Measurements from ENCODE around the gene IL22RA1. TPM values are rescaled to one million over a fixed set of nuclear protein-coding genes. Genes with fewer than 3 reads are reported as not detected.

Gene IL22RA1
- total RNA-seq, 1 experiment from 2014 or later = 0.28 TPM

- H3K27me3 Mint-ChIP-seq (ENCODE audit: low read depth) = no peaks in the 10 kb centered on the region
- peaks cover 17% of the 10 kb centered on the region for H3K4me1 Mint-ChIP-seq
- ChIA-PET CTCF (no interaction called here), POLR2A (no interaction called here)
- no peak overlapping the region for H3K4me3 Mint-ChIP-seq
- H3K27ac Mint-ChIP-seq = no peak overlapping the region
- H3K9me3 Mint-ChIP-seq = no peaks in the 10 kb centered on the region
- DNase-seq (ENCODE audit: low spot score) = no peak
- H3K36me3 Mint-ChIP-seq = no peaks in the 10 kb centered on the region
- ATAC-seq = 0 out of 2 replicates have a peak, but pooled peaks have one; percentile 7
- no peak for TF ChIP-seq FOXP1 (CRISPR knock-in tag; IDR thresholded peaks at IDR 0.05; ENCODE audit: borderline replicate concordance)
- no peak for TF ChIP-seq ARID4B (CRISPR knock-in tag; IDR thresholded peaks at IDR 0.05; ENCODE audit: borderline replicate concordance)
- no peak for TF ChIP-seq CTCF (IDR thresholded peaks at IDR 0.05)
- no peak for TF ChIP-seq ZNF317 (CRISPR knock-in tag; IDR thresholded peaks at IDR 0.05; ENCODE audit: borderline replicate concordance, low read depth)
- no peak for TF ChIP-seq TP53 (CRISPR knock-in tag; IDR thresholded peaks at IDR 0.05)
- TF ChIP-seq ZNF263 (CRISPR knock-in tag; IDR thresholded peaks at IDR 0.05; ENCODE audit: low read depth) = peak; percentile 60; the same call in 1 of the 2 replicates
- TF ChIP-seq EMX1 (CRISPR knock-in tag; IDR thresholded peaks at IDR 0.05) = no peak
- TF ChIP-seq GRHL2 (CRISPR knock-in tag; IDR thresholded peaks at IDR 0.05; ENCODE audit: insufficient replicate concordance, severe bottlenecking) = no peak
- no peak for TF ChIP-seq MYBL2 (CRISPR knock-in tag; IDR thresholded peaks at IDR 0.05)
- no peak for TF ChIP-seq TEAD4 (CRISPR knock-in tag; IDR thresholded peaks at IDR 0.05)
- no peak for TF ChIP-seq ZSCAN18 (CRISPR knock-in tag; IDR thresholded peaks at IDR 0.05)
- TF ChIP-seq NFYB (CRISPR knock-in tag; conservative IDR thresholded peaks at IDR 0.05; ENCODE audit: low read depth) = no peak
- 0 out of 2 replicates have a peak, but pooled peaks have one; percentile 15 for TF ChIP-seq GABPB1 (CRISPR knock-in tag; IDR thresholded peaks at IDR 0.05)
- no peak for TF ChIP-seq USF2 (CRISPR knock-in tag; IDR thresholded peaks at IDR 0.05)
- TF ChIP-seq ZNF423 (CRISPR knock-in tag; IDR thresholded peaks at IDR 0.05) = no peak
- TF ChIP-seq ZNF281 (CRISPR knock-in tag; IDR thresholded peaks at IDR 0.05) = no peak
- no peak for TF ChIP-seq ZNF232 (CRISPR knock-in tag; IDR thresholded peaks at IDR 0.05)
- no peak for TF ChIP-seq CBFB (CRISPR knock-in tag; IDR thresholded peaks at IDR 0.05; ENCODE audit: low read depth)
- no peak for TF ChIP-seq FOXK1 (CRISPR knock-in tag; IDR thresholded peaks at IDR 0.05)
- no peak for TF ChIP-seq AFF4 (CRISPR knock-in tag; IDR thresholded peaks at IDR 0.05; ENCODE audit: borderline replicate concordance)
- TF ChIP-seq OVOL2 (CRISPR knock-in tag; IDR thresholded peaks at IDR 0.05; ENCODE audit: borderline replicate concordance) = no peak
These were observed 34.4 kb downstream of the IL22RA1 start for GRCh38 chr1:24108334-24109165.
